Measurements from ENCODE around the gene LRRC1. TPM values are rescaled to one million over a fixed set of nuclear protein-coding genes. Genes with fewer than 3 reads are reported as not detected.

Gene LRRC1
- total and polyA plus RNA-seq, 9 donors = 4.3 to 20.6 (median 8.9) TPM

GRCh38 chr6:53956804-53957203 lies 162.0 kb downstream of the LRRC1 start:
- Histone ChIP-seq H3K27ac (no peak overlapping the region), H3K4me3 (no peak overlapping the region), H3K4me1 (ENCODE audit: insufficient read depth) (no peaks in the 10 kb centered on the region), H3K36me3 (no peaks in the 10 kb centered on the region), H3K9me3 (no peaks in the 10 kb centered on the region), H3K27me3 (no peaks in the 10 kb centered on the region)
- no peak for DNase-seq
- intact Hi-C loops (cut with DNase I) = loop anchor here in 1 of 4 donors (10.0 kb wide), 2 partner anchors 162 to 232 kb away; partner anchors contain the start of gene LRRC1
- TF ChIP-seq, protein P1, sequence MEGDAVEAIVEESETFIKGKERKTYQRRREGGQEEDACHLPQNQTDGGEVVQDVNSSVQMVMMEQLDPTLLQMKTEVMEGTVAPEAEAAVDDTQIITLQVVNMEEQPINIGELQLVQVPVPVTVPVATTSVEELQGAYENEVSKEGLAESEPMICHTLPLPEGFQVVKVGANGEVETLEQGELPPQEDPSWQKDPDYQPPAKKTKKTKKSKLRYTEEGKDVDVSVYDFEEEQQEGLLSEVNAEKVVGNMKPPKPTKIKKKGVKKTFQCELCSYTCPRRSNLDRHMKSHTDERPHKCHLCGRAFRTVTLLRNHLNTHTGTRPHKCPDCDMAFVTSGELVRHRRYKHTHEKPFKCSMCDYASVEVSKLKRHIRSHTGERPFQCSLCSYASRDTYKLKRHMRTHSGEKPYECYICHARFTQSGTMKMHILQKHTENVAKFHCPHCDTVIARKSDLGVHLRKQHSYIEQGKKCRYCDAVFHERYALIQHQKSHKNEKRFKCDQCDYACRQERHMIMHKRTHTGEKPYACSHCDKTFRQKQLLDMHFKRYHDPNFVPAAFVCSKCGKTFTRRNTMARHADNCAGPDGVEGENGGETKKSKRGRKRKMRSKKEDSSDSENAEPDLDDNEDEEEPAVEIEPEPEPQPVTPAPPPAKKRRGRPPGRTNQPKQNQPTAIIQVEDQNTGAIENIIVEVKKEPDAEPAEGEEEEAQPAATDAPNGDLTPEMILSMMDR (IDR thresholded peaks at IDR 0.05) = no peak
- no peak for TF ChIP-seq EP300 (IDR thresholded peaks at IDR 0.05)

DNA sequence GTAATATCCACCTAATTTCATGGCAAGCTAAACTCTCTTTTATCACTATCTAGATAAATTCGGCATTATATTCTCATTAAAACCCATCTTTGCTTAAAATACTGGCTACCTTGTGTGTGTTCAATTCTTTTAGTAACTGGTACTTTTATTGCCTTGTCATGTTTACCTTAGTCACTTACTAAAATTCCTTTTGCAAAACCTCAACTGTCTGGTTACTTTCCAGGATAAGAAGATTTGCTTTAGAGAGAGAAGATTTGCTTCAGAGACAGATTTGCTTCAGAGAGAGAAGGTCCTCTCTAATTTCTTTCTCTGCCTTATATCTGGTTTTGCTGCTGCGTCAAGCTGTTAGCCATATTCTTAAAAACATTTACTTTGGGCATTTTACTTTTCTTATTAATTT lies 164.9 kb downstream of the LRRC1 start:
- Histone ChIP-seq H3K27me3 (no peaks in the 10 kb centered on the region), H3K27ac (no peak overlapping the region), H3K9me3 (no peaks in the 10 kb centered on the region), H3K4me1 (ENCODE audit: insufficient read depth) (no peaks in the 10 kb centered on the region), H3K4me3 (no peak overlapping the region), H3K36me3 (no peaks in the 10 kb centered on the region)
- DNase-seq = no peak
- intact Hi-C loops (cut with DNase I) = loop anchor here in 1 of 4 donors (10.0 kb wide), 2 partner anchors 165 to 235 kb away; partner anchors contain the start of gene LRRC1
- 43 to 86% (median 77%) methylated on average over 2 of the region's 2 CpGs for WGBS, 3 donors
- TF ChIP-seq EP300 (IDR thresholded peaks at IDR 0.05) = no peak
- TF ChIP-seq, protein P1 (IDR thresholded peaks at IDR 0.05) = no peak
- no peak for TF ChIP-seq POLR2A (IDR thresholded peaks at IDR 0.05)

GRCh38 chr6:53960311-53960710 lies 165.5 kb downstream of the LRRC1 start:
- no peak for TF ChIP-seq POLR2A (IDR thresholded peaks at IDR 0.05)
- TF ChIP-seq, protein P1 (IDR thresholded peaks at IDR 0.05) = no peak
- TF ChIP-seq EP300 (IDR thresholded peaks at IDR 0.05) = no peak
- intact Hi-C loops (cut with DNase I) = no loop called here
- Histone ChIP-seq H3K9me3 (no peaks in the 10 kb centered on the region), H3K27me3 (no peaks in the 10 kb centered on the region), H3K4me3 (no peak overlapping the region), H3K4me1 (ENCODE audit: insufficient read depth) (no peaks in the 10 kb centered on the region), H3K27ac (no peak overlapping the region), H3K36me3 (no peaks in the 10 kb centered on the region)
- 39 to 50% (median 39%) methylated on average over 4 of the region's 4 CpGs for WGBS, 3 donors
- DNase-seq = no peak

GRCh38 chr6:53961679-53962370 lies 167.0 kb downstream of the LRRC1 start:
- Histone ChIP-seq H3K27me3 (no peaks in the 10 kb centered on the region), H3K4me1 (ENCODE audit: insufficient read depth) (no peaks in the 10 kb centered on the region), H3K27ac (no peak overlapping the region), H3K4me3 (no peak overlapping the region), H3K36me3 (no peaks in the 10 kb centered on the region), H3K9me3 (no peaks in the 10 kb centered on the region)
- 27 to 42% (median 32%) methylated on average over 7 of the region's 7 CpGs for WGBS, 3 donors
- DNase-seq = no peak
- TF ChIP-seq POLR2A (IDR thresholded peaks at IDR 0.05) (no peak), EP300 (IDR thresholded peaks at IDR 0.05) (no peak)
- TF ChIP-seq, protein P1 (IDR thresholded peaks at IDR 0.05) = no peak
- intact Hi-C loops (cut with DNase I) = no loop called here
